ENCODE results near the gene BCL10. TPM values are rescaled to one million over a fixed set of nuclear protein-coding genes. Genes with fewer than 3 reads are reported as not detected.
A peak's percentile ranks its signal among the peaks of the same experiment; 100 is the strongest.

BCL10 gene
- total and polyA plus RNA-seq, 2 of the 8 experiments (the other 6 are each of a cell fraction or from before 2014, with no cell fraction given), result 7.4 to 29.6 TPM

GRCh38 chr1:85308833-85309350, 32.5 kb upstream of the BCL10 start:
- Histone ChIP-seq H2BK15ac (ENCODE audit: low read length) (no peak overlapping the region), H2BK5ac (ENCODE audit: low read depth, low read length) (peak overlapping the region; percentile 22; the same call in 1 of the 2 replicates), H3K56ac (replicated peaks; ENCODE audit: insufficient read length, low read depth, low read length) (no peak overlapping the region), H2AK5ac (ENCODE audit: low read depth, low read length) (0 out of 2 replicates have a peak overlapping the region, but pooled peaks have one; percentile 18), H3K4me2 (ENCODE audit: insufficient read depth in 1 of 2, low read depth in 2 of 2, low read length in 2 of 2) (peak overlapping the region; percentile 1 to 32; a peak in 2 of 4 replicates), H3K4ac (replicated peaks; ENCODE audit: insufficient read length, low read depth, low read length) (no peak overlapping the region), H4K91ac (replicated peaks; ENCODE audit: insufficient read length, low read length) (no peak overlapping the region), H3K27me3 (replicated peaks in 1 of 4; ENCODE audit: control insufficient read depth in 3 of 4, extremely low read depth in 1 of 4, insufficient read depth in 3 of 4, low read length in 3 of 4) (no peaks in the 10 kb centered on the region), H3K4me1 (replicated peaks in 1 of 4; ENCODE audit: control insufficient read depth in 3 of 4, insufficient read depth in 4 of 4, low read length in 3 of 4) (peaks cover 2 to 6% (median 3%) of the 10 kb centered on the region in 4 experiments; a peak in 4 of 7 replicates), H2AFZ (ENCODE audit: low read length) (no peak overlapping the region), H3K18ac (ENCODE audit: extremely low read depth, low read length) (peak overlapping the region; percentile 41; the same call in 1 of the 2 replicates), H4K8ac (ENCODE audit: extremely low read depth, insufficient read depth, low read length) (no peak overlapping the region), H3K4me3 (ENCODE audit: extremely low read depth in 1 of 4, insufficient read depth in 2 of 4, low read depth in 3 of 4, low read length in 4 of 4) (no peak overlapping the region), H3K27ac (ENCODE audit: low read depth, low read length) (no peak overlapping the region), H3K36me3 (ENCODE audit: control insufficient read depth in 2 of 4, insufficient read depth in 4 of 4, low read length in 3 of 4) (no peaks in the 10 kb centered on the region), H3K23ac (ENCODE audit: insufficient read length) (no peak overlapping the region), H3K79me1 (ENCODE audit: low read depth, low read length) (no peaks in the 10 kb centered on the region; the same call in 1 of the 2 replicates), H3K9ac (replicated peaks in 1 of 4; ENCODE audit: extremely low read depth in 1 of 4, low read depth in 3 of 4, low read length in 3 of 4) (no peak overlapping the region), H3K23me2 (ENCODE audit: low read depth, low read length) (no peaks in the 10 kb centered on the region), H2BK120ac (replicated peaks; ENCODE audit: low read depth, low read length) (no peak overlapping the region), H4K20me1 (replicated peaks in 1 of 2; ENCODE audit: control insufficient read depth in 1 of 2, insufficient read depth in 2 of 2, low read length in 2 of 2) (no peaks in the 10 kb centered on the region), H2BK12ac (ENCODE audit: low read depth, low read length) (peak overlapping the region; percentile 52; the same call in 1 of the 2 replicates), H3K79me2 (ENCODE audit: control insufficient read depth in 1 of 2, insufficient read depth in 2 of 2, low read length in 2 of 2) (no peaks in the 10 kb centered on the region), H4K5ac (ENCODE audit: insufficient read length, low read depth, low read length) (no peak overlapping the region), H3K14ac (ENCODE audit: insufficient read length) (no peak overlapping the region), H3K9me3 (ENCODE audit: insufficient read depth in 2 of 2, low read depth in 1 of 2, low read length in 1 of 2) (no peaks in the 10 kb centered on the region), H2BK20ac (ENCODE audit: low read length) (peak overlapping the region; percentile 38; the same call in 1 of the 2 replicates)
- FAIRE-seq (no peak), DNase-seq (ENCODE audit: low read depth in 1 of 2, low spot score in 2 of 2) (no peak)
- no peak for TF ChIP-seq NANOG (IDR thresholded peaks at IDR 0.05; ENCODE audit: insufficient read depth, low read depth, low read length, poor library complexity, severe bottlenecking)
- TF ChIP-seq SIN3A (conservative IDR thresholded peaks at IDR 0.05 in 1 of 2, IDR thresholded peaks at IDR 0.05 in 1 of 2; ENCODE audit: low read depth in 1 of 2, low read length in 2 of 2), result no peak
- TF ChIP-seq SAP30 (IDR thresholded peaks at IDR 0.05; ENCODE audit: insufficient read depth, insufficient replicate concordance, low read length), result no peak
- TF ChIP-seq MAX (IDR thresholded peaks at IDR 0.05), result no peak
- TF ChIP-seq, protein P1, sequence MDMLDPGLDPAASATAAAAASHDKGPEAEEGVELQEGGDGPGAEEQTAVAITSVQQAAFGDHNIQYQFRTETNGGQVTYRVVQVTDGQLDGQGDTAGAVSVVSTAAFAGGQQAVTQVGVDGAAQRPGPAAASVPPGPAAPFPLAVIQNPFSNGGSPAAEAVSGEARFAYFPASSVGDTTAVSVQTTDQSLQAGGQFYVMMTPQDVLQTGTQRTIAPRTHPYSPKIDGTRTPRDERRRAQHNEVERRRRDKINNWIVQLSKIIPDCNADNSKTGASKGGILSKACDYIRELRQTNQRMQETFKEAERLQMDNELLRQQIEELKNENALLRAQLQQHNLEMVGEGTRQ (IDR thresholded peaks at IDR 0.05; ENCODE audit: low read length), result no peak
- TF ChIP-seq RNF2 (IDR thresholded peaks at IDR 0.05; ENCODE audit: borderline replicate concordance, low read depth, low read length, missing control alignments, poor library complexity, severe bottlenecking), result no peak
- TF ChIP-seq CREB1 (IDR thresholded peaks at IDR 0.05), result no peak
- ChIA-PET CTCF (ENCODE audit: partially characterized antibody) (interaction anchor here (0.6 to 2.8 kb wide), 54 partner anchors 8 to 1704 kb away, joined by 3 to 25 read pairs (median 4); partner anchors contain the start of genes BCL10, C1orf52, DDAH1 and ZNHIT6), POLR2A (ENCODE audit: partially characterized antibody) (interaction anchor here (1.2 to 2.2 kb wide), 4 partner anchors 32 to 275 kb away, joined by 3 to 19 read pairs (median 4); partner anchors contain the start of gene CCN1)
- WGBS, 2 experiments (ENCODE audit: extremely low coverage in 1 of 2, insufficient coverage in 1 of 2, insufficient read length in 1 of 2, insufficient replicate concordance in 2 of 2, low coverage in 1 of 2, low lambda C conversion rate in 2 of 2, missing lambda C conversion rate in 1 of 2), result 73% methylated on average over 4 of the region's 4 CpGs; no CpG with 5 or more reads in 1 of the 2 experiments

Data from H1 (cell line).